DMS 273 treated with DMSO at 0.1 percent for 48 hours (cell line): Measurements from ENCODE around the gene TTLL13.

Experiments
- DNase-seq: peaks from one replicate; lab custom pipeline; 2025; lab: John Stamatoyannopoulos, UW

Gene TTLL13

GRCh38 chr15:90249203-90249863 is at the start of gene TTLL13:
Gene TTLL13 (plus strand): TSS chr15:90249556. CDS start chr15:90250631, 1,075 bp downstream.
- DNase-seq, result peak; percentile 12

- no peak for DNase-seq
Measured at GRCh38 chr15:90200534-90201129, 48.7 kb upstream of the TTLL13 start.

- no peak for DNase-seq
Measured at GRCh38 chr15:90201130-90201943, 48.0 kb upstream of the TTLL13 start, which contains the start of gene SEMA4B. Gene SEMA4B (plus strand): TSS chr15:90201330. CDS start chr15:90201579, 249 bp downstream.

- no peak for DNase-seq
Measured at GRCh38 chr15:90201944-90202375, 47.4 kb upstream of the TTLL13 start.

- no peak for DNase-seq
Measured at GRCh38 chr15:90202929-90203328, 46.4 kb upstream of the TTLL13 start.

- no peak for DNase-seq
Measured at GRCh38 chr15:90203473-90203872, 45.9 kb upstream of the TTLL13 start.

- DNase-seq, result no peak
Measured at GRCh38 chr15:90203922-90204321, 45.4 kb upstream of the TTLL13 start.

- DNase-seq, result no peak
Measured at GRCh38 chr15:90205050-90205848, 44.1 kb upstream of the TTLL13 start.

GRCh38 chr15:90205886-90206285 is 43.5 kb upstream of the TTLL13 start:
- DNase-seq, result no peak

- no peak for DNase-seq
Measured at GRCh38 chr15:90207252-90207651, 42.1 kb upstream of the TTLL13 start.

- no peak for DNase-seq
Measured at GRCh38 chr15:90208356-90208755, 41.0 kb upstream of the TTLL13 start.

- no peak for DNase-seq
Measured at GRCh38 chr15:90209591-90209990, 39.8 kb upstream of the TTLL13 start.

- DNase-seq, result no peak
Measured at GRCh38 chr15:90210593-90210992, 38.8 kb upstream of the TTLL13 start.

- no peak for DNase-seq
Measured at GRCh38 chr15:90211009-90211408, 38.3 kb upstream of the TTLL13 start.

- no peak for DNase-seq
Measured at GRCh38 chr15:90211440-90212143, 37.8 kb upstream of the TTLL13 start.

GRCh38 chr15:90212221-90213098 is 36.9 kb upstream of the TTLL13 start:
- no peak for DNase-seq

- DNase-seq, result no peak
Measured at GRCh38 chr15:90213122-90213817, 36.1 kb upstream of the TTLL13 start.

- DNase-seq, result no peak
Measured at GRCh38 chr15:90213818-90214204, 35.5 kb upstream of the TTLL13 start.

GRCh38 chr15:90214553-90215196 is 34.7 kb upstream of the TTLL13 start:
- no peak for DNase-seq
